ENCODE results near the gene MYO1E. TPM values are rescaled to one million over a fixed set of nuclear protein-coding genes. Genes with fewer than 3 reads are reported as not detected.
A peak's percentile ranks its signal among the peaks of the same experiment; 100 is the strongest.

The MYO1E gene
- total RNA-seq, 1 experiment from 2014 or later: 68.8 TPM

DNA sequence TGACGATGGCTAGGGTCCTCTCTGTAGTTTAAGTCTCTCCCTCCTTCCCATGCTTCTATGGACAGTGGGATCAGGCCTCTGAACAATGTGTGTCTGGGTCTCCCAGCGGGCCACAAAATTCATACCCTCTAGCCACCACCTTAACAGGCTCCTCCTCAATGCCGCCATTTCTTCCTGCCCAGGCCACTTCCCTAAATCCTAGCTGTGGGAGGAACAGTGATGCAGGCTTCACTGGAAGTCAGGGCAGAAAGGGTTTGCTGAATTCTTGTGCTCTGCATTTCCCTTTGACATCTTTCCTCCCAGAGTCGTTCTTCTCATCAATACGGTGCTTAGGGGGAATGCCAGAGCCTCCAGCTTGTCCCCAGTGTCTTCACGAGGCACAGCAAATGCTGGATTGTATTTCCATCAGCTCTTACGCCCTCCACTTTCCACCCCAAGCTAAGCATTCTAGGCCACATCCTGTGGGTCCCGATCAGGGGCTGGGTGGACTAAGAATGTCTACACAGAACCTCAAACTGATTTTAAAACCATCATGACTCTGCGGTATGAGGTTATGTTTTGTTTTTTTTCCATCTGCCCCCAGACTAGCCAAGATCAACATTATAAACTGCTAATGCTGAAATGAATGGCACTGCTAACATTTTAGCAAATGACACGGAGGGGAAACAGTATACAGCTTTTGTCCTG, 177.9 kb downstream of the MYO1E start:
- DNase-seq (no peak), ATAC-seq (no peak)
- Histone ChIP-seq H3K9me2 (replicated peaks; ENCODE audit: low read length) (no peaks in the 10 kb centered on the region), H3K27me3 (ENCODE audit: low read length) (no peaks in the 10 kb centered on the region), H3K4me2 (ENCODE audit: low read length) (no peak overlapping the region), H2AFZ (ENCODE audit: low read length) (no peak overlapping the region), H3K79me2 (ENCODE audit: low read length) (0 out of 2 replicates have a peak, but pooled peaks cover 7% of the 10 kb centered on the region), H3K9ac (ENCODE audit: low read length) (no peak overlapping the region), H3F3A (ENCODE audit: low read length, unreplicated experiment) (peaks cover 9% of the 10 kb centered on the region), H3K36me3 (ENCODE audit: low read depth, low read length) (peaks cover 41% of the 10 kb centered on the region), H3K4me1 (ENCODE audit: insufficient read depth, low read length) (peaks cover 31% of the 10 kb centered on the region), H3K4me3 (ENCODE audit: low read length) (no peak overlapping the region), H3K9me3 (ENCODE audit: low read length) (no peaks in the 10 kb centered on the region), H3K27ac (ENCODE audit: low read length) (no peak overlapping the region), H4K20me1 (ENCODE audit: low read length) (no peaks in the 10 kb centered on the region)
- intact Hi-C loops (cut with micrococcal nuclease): no loop called here
- TF ChIP-seq CTCF (conservative IDR thresholded peaks at IDR 0.05; ENCODE audit: low read depth, low read length) (no peak), EZH2phosphoT487 (IDR thresholded peaks at IDR 0.05; ENCODE audit: borderline replicate concordance, low read length) (no peak), EZH2 (IDR thresholded peaks at IDR 0.05; ENCODE audit: low read length, unreplicated experiment) (no peak)
- ChIA-PET CTCF (no interaction called here), POLR2A (ENCODE audit: unreplicated experiment) (no interaction called here)
- BruUV-seq (replicated peaks): no TSS peak

DNA sequence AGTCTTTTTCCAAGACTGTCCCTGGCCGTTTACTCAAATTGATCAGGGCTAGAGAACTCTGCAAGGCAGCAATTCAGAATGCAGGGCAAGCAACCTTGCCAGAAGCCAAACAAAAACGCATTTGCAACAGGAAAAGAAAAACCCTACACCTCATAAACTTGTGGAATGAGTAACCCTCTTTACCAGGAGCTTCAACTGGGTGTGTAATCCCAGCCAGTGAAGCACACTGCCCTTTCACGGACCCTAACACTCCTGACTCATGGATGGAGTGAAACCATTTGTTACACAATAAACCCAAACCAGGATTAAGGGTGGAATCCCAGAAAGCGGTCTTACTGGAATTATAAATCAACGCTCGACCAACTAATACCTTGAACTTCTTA, 180.8 kb downstream of the MYO1E start:
- TF ChIP-seq EZH2 (IDR thresholded peaks at IDR 0.05; ENCODE audit: low read length, unreplicated experiment) (no peak), EZH2phosphoT487 (IDR thresholded peaks at IDR 0.05; ENCODE audit: borderline replicate concordance, low read length) (no peak), CTCF (conservative IDR thresholded peaks at IDR 0.05; ENCODE audit: low read depth, low read length) (no peak)
- ATAC-seq (peak; percentile 99), DNase-seq (peak; percentile 96)
- no peaks in the 10 kb centered on the region for H3K9me2 ChIP-seq (replicated peaks; ENCODE audit: low read length)
- no peaks in the 10 kb centered on the region for H4K20me1 ChIP-seq (ENCODE audit: low read length)
- H3K9me3 ChIP-seq (ENCODE audit: low read length): no peaks in the 10 kb centered on the region
- CTCF ChIA-PET: interaction anchor here (0.5 to 1.0 kb wide), 3 partner anchors 17 to 212 kb away, joined by 3 read pairs; no protein-coding TSS in a partner anchor
- H3K27ac ChIP-seq (ENCODE audit: low read length): peak overlapping the region; percentile 100
- peaks cover 50% of the 10 kb centered on the region for H3K36me3 ChIP-seq (ENCODE audit: low read depth, low read length)
- peaks cover 9% of the 10 kb centered on the region for H3F3A ChIP-seq (ENCODE audit: low read length, unreplicated experiment)
- H3K4me1 ChIP-seq (ENCODE audit: insufficient read depth, low read length): peaks cover 28% of the 10 kb centered on the region
- BruUV-seq (replicated peaks): no TSS peak
- peak overlapping the region; percentile 91 for H3K9ac ChIP-seq (ENCODE audit: low read length)
- H3K79me2 ChIP-seq (ENCODE audit: low read length): 0 out of 2 replicates have a peak, but pooled peaks cover 7% of the 10 kb centered on the region
- intact Hi-C loops (cut with micrococcal nuclease): loop anchor here (2.0 kb wide), 1 partner anchor 17 kb away; no protein-coding TSS in a partner anchor
- H3K27me3 ChIP-seq (ENCODE audit: low read length): no peaks in the 10 kb centered on the region
- peak overlapping the region; percentile 95 for H3K4me2 ChIP-seq (ENCODE audit: low read length)
- peak overlapping the region; percentile 66 for H3K4me3 ChIP-seq (ENCODE audit: low read length)
- no peak overlapping the region for H2AFZ ChIP-seq (ENCODE audit: low read length)
- POLR2A ChIA-PET (ENCODE audit: unreplicated experiment): interaction anchor here (0.6 kb wide), 1 partner anchor 78 kb away, joined by 3 read pairs; no protein-coding TSS in a partner anchor

GRCh38 chr15:59190291-59190690, 182.4 kb downstream of the MYO1E start:
- H2AFZ ChIP-seq (ENCODE audit: low read length): no peak overlapping the region
- POLR2A ChIA-PET (ENCODE audit: unreplicated experiment): no interaction called here

More at GRCh38 chr15:59190291-59190690, 182.4 kb downstream of the MYO1E start:
- peaks cover 28% of the 10 kb centered on the region for H3K4me1 ChIP-seq (ENCODE audit: insufficient read depth, low read length)
- H3K9ac ChIP-seq (ENCODE audit: low read length): no peak overlapping the region
- peaks cover 42% of the 10 kb centered on the region for H3K36me3 ChIP-seq (ENCODE audit: low read depth, low read length)
- H3K4me3 ChIP-seq (ENCODE audit: low read length): no peak overlapping the region
- no peaks in the 10 kb centered on the region for H3K9me3 ChIP-seq (ENCODE audit: low read length)
- no peak for ATAC-seq
- no peak for DNase-seq
- CTCF ChIA-PET: no interaction called here
- 0 out of 2 replicates have a peak, but pooled peaks cover 7% of the 10 kb centered on the region for H3K79me2 ChIP-seq (ENCODE audit: low read length)
- no peak for TF ChIP-seq EZH2 (IDR thresholded peaks at IDR 0.05; ENCODE audit: low read length, unreplicated experiment)
- no peak for TF ChIP-seq CTCF (conservative IDR thresholded peaks at IDR 0.05; ENCODE audit: low read depth, low read length)
- TF ChIP-seq EZH2phosphoT487 (IDR thresholded peaks at IDR 0.05; ENCODE audit: borderline replicate concordance, low read length): no peak
- H3K27me3 ChIP-seq (ENCODE audit: low read length): no peaks in the 10 kb centered on the region
- 0 out of 2 replicates have a peak overlapping the region, but pooled peaks have one; percentile 95 for H3K4me2 ChIP-seq (ENCODE audit: low read length)
- peaks cover 9% of the 10 kb centered on the region for H3F3A ChIP-seq (ENCODE audit: low read length, unreplicated experiment)
- intact Hi-C loops (cut with micrococcal nuclease): loop anchor here (2.0 kb wide), 1 partner anchor 15 kb away; no protein-coding TSS in a partner anchor
- no peaks in the 10 kb centered on the region for H4K20me1 ChIP-seq (ENCODE audit: low read length)
- BruUV-seq (replicated peaks): no TSS peak
- peak overlapping the region; percentile 100 for H3K27ac ChIP-seq (ENCODE audit: low read length)
- no peaks in the 10 kb centered on the region for H3K9me2 ChIP-seq (replicated peaks; ENCODE audit: low read length)
